Upper lobe of left lung (tissue), 6 donors: ENCODE measurements around the gene CCDC127. TPM values are rescaled to one million over a fixed set of nuclear protein-coding genes. Genes with fewer than 3 reads are reported as not detected.

Source experiments
- ATAC-seq, 2 donors: fragments of 200-7000 bp; cut with Tn5 transposase; one replicate each; pipeline ENCODE4 v1.9.1; 2022; ENCODE audit warnings: mild to moderate bottlenecking in 2 of 2, moderate library complexity in 2 of 2; ENCODE audit not compliant: low FRiP score in 2 of 2
- DNase-seq, 2 donors: peaks; one replicate each; pipeline ENCODE4 v3.0.0-alpha.2; 2019 to 2020
- H3K27ac ChIP-seq, 4 donors: fragments of 200-600 bp; sonication (generic); one replicate each; pipeline ENCODE4 v1.5.1; 2016 to 2019
- H3K27me3 ChIP-seq, 4 donors: fragments of 200-600 bp; sonication (generic); one replicate each; pipeline ENCODE4 v1.5.1; 2017 to 2019
- H3K36me3 ChIP-seq, 4 donors: fragments of 200-600 bp; sonication (generic); one replicate each; pipeline ENCODE4 v1.5.1; 2016 to 2019
- H3K4me1 ChIP-seq, 4 donors: fragments of 200-600 bp; sonication (generic); one replicate each; pipeline ENCODE4 v1.5.1; 2018 to 2019
- H3K4me3 ChIP-seq, 4 donors: fragments of 200-600 bp; sonication (generic); one replicate each; pipeline ENCODE4 v1.5.1; 2017 to 2019; ENCODE audit warnings: mild to moderate bottlenecking in 2 of 4, moderate library complexity in 1 of 4
- H3K9me3 ChIP-seq, 4 donors: fragments of 200-600 bp; sonication (generic); one replicate each; pipeline ENCODE4 v1.5.1; 2018 to 2019
- EP300 ChIP-seq, 4 donors: sonication (generic); formaldehyde crosslinking; IDR thresholded peaks; one replicate each; pipeline ENCODE4 v1.5.1; 2017; ENCODE audit warnings: antibody characterized with exemption in 4 of 4, control low read depth in 2 of 4
- POLR2A ChIP-seq, 4 donors: fragments of 450-650 bp; IDR thresholded peaks; one replicate each; pipeline ENCODE4 v1.5.1; 2016 to 2017; ENCODE audit warnings: antibody characterized with exemption in 4 of 4, mild to moderate bottlenecking in 2 of 4
- POLR2AphosphoS5 ChIP-seq, 2 donors: sonication (generic); formaldehyde crosslinking; IDR thresholded peaks; one replicate each; pipeline ENCODE4 v1.5.1; 2017; ENCODE audit warnings: antibody characterized with exemption in 2 of 2
- WGBS, 2 donors: methylation state at CpG; one replicate each; pipeline ENCODE4 v1.1.5; 2017 to 2018; 5-methylcytosine and 5-hydroxymethylcytosine counted together
- total RNA-seq, 6 donors: library from RNA; depleted of rRNA in 4 of 6; stranded (reverse); fragments of >200 nt in 4 of 6; gene quantifications; one replicate each; pipeline versions ENCODE4 v1.1.0 to v1.2.1, GENCODE V29; 2016 to 2021
- TF ChIP-seq, protein P1 (sequence below), 6 experiments: fragments of 450-650 bp in 4 of 6; fragments of 200-600 bp in 2 of 6; sonication (generic) in 2 of 6; IDR thresholded peaks; one replicate each; pipeline ENCODE4 v1.5.1; 2016 to 2019; ENCODE audit warnings: antibody characterized with exemption in 6 of 6
- donor health status: DM: no; HTN: no; CAD: no; lungs with moderate emphysema.
- donor health status: DM: no; HTN: yes; CAD: no; lungs with severe emphysema.

Gene CCDC127
- total RNA-seq, 6 donors from 2014 or later = 3.1 to 8.5 (median 4.8) TPM

DNA sequence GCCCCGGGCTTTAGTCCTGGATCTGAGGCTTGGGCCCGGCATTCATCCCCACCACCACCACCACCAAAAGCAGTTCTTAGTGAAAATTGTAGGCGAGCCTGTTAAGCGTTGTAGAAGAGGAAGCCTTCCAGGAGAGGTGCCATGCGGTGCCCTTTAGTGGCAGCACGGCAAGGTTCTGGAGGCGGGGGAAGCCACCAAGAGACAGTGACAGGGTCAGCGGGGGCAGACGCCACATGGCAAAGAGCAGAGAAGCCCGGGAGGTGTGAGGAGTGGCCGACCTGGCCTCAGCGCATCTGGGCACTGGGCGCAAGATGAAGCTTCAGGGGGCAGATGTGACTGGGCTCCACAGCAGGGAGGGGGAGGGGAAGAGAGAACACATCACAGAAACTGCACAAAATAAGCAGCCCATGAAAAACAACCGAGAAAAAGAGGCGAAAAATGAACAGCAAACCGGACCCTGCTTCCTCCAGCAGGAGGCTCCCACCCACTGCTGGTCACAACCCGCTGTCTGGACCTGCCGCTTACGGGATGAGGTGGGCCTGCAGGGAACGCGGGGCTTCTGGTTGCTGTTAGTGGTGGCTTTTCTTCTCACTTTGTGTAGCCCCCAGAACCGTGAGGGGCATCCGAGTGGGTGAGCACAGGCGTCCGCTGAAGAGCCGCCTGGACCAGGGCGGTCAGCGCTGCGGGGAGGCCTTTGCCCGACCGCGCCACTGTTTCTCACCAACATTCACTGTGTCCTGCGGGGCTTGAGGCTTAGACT, 22.4 kb downstream of the CCDC127 start:
- WGBS, 2 donors = 78 to 83% methylated on average over 24 to 33 of the region's 33 CpGs
- H3K27ac ChIP-seq = no peak overlapping the region
- no peaks in the 10 kb centered on the region for H3K36me3 ChIP-seq
- H3K9me3 ChIP-seq = no peaks in the 10 kb centered on the region
- H3K4me1 ChIP-seq = peaks cover 0 to 12% (median 5%) of the 10 kb centered on the region in 4 donors
- peaks cover 0 to 6% (median 3%) of the 10 kb centered on the region in 4 donors for H3K27me3 ChIP-seq
- TF ChIP-seq, protein P1, sequence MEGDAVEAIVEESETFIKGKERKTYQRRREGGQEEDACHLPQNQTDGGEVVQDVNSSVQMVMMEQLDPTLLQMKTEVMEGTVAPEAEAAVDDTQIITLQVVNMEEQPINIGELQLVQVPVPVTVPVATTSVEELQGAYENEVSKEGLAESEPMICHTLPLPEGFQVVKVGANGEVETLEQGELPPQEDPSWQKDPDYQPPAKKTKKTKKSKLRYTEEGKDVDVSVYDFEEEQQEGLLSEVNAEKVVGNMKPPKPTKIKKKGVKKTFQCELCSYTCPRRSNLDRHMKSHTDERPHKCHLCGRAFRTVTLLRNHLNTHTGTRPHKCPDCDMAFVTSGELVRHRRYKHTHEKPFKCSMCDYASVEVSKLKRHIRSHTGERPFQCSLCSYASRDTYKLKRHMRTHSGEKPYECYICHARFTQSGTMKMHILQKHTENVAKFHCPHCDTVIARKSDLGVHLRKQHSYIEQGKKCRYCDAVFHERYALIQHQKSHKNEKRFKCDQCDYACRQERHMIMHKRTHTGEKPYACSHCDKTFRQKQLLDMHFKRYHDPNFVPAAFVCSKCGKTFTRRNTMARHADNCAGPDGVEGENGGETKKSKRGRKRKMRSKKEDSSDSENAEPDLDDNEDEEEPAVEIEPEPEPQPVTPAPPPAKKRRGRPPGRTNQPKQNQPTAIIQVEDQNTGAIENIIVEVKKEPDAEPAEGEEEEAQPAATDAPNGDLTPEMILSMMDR (IDR thresholded peaks at IDR 0.05) = no peak
- TF ChIP-seq POLR2AphosphoS5 (IDR thresholded peaks at IDR 0.05) (no peak), POLR2A (IDR thresholded peaks at IDR 0.05) (no peak), EP300 (IDR thresholded peaks at IDR 0.05) (no peak)
- no peak for ATAC-seq
- no peak overlapping the region for H3K4me3 ChIP-seq
- no peak for DNase-seq

- H3K4me3 ChIP-seq = no peak overlapping the region
- H3K9me3 ChIP-seq = no peaks in the 10 kb centered on the region
- 91 to 94% methylated on average over 24 to 36 of the region's 36 CpGs for WGBS, 2 donors
- H3K4me1 ChIP-seq = peaks cover 0 to 12% (median 5%) of the 10 kb centered on the region in 4 donors
- ATAC-seq (no peak), DNase-seq (peak in 1 of 2 donors; percentile 82)
- H3K27ac ChIP-seq = no peak overlapping the region
- peaks cover 0 to 6% (median 3%) of the 10 kb centered on the region in 4 donors for H3K27me3 ChIP-seq
- no peak for TF ChIP-seq EP300 (IDR thresholded peaks at IDR 0.05)
- no peak for TF ChIP-seq POLR2AphosphoS5 (IDR thresholded peaks at IDR 0.05)
- TF ChIP-seq, protein P1 (IDR thresholded peaks at IDR 0.05) = no peak
- no peaks in the 10 kb centered on the region for H3K36me3 ChIP-seq
Observed at GRCh38 chr5:194603-195209, 23.2 kb downstream of the CCDC127 start.

- Histone ChIP-seq H3K4me3 (no peak overlapping the region), H3K4me1 (peaks cover 0 to 12% (median 5%) of the 10 kb centered on the region in 4 donors), H3K27me3 (peaks cover 0 to 6% (median 3%) of the 10 kb centered on the region in 4 donors), H3K9me3 (no peaks in the 10 kb centered on the region), H3K27ac (no peak overlapping the region), H3K36me3 (no peaks in the 10 kb centered on the region)
- ATAC-seq (no peak), DNase-seq (no peak)
- WGBS, 2 donors = 87 to 91% methylated on average over 15 of the region's 15 CpGs
- TF ChIP-seq, protein P1 (IDR thresholded peaks at IDR 0.05) = no peak
- TF ChIP-seq POLR2A (IDR thresholded peaks at IDR 0.05) (no peak), EP300 (IDR thresholded peaks at IDR 0.05) (no peak), POLR2AphosphoS5 (IDR thresholded peaks at IDR 0.05) (no peak)
Observed at GRCh38 chr5:194102-194501, 23.9 kb downstream of the CCDC127 start.

- DNase-seq = no peak
- no peak for ATAC-seq
- H3K27ac ChIP-seq = no peak overlapping the region
- TF ChIP-seq, protein P1 (IDR thresholded peaks at IDR 0.05) = no peak
- TF ChIP-seq EP300 (IDR thresholded peaks at IDR 0.05) = no peak
- no peak for TF ChIP-seq POLR2AphosphoS5 (IDR thresholded peaks at IDR 0.05)
- TF ChIP-seq POLR2A (IDR thresholded peaks at IDR 0.05) = no peak
- no peaks in the 10 kb centered on the region for H3K9me3 ChIP-seq
- WGBS, 2 donors = 83 to 91% methylated on average over 10 to 16 of the region's 17 CpGs
- no peaks in the 10 kb centered on the region for H3K36me3 ChIP-seq
- no peak overlapping the region for H3K4me3 ChIP-seq
- peaks cover 0 to 6% (median 3%) of the 10 kb centered on the region in 4 donors for H3K27me3 ChIP-seq
- H3K4me1 ChIP-seq = peaks cover 0 to 19% (median 8%) of the 10 kb centered on the region in 4 donors
Observed at GRCh38 chr5:192970-193831, 24.8 kb downstream of the CCDC127 start.
